NCI-H748 (cell line): Measurements from ENCODE around the gene SECTM1.
A peak's percentile ranks its signal among the peaks of the same experiment; 100 is the strongest.

Experiments used
- DNase-seq: peaks from one replicate; lab custom pipeline; 2025; ENCODE audit not compliant: unreplicated experiment; lab: John Stamatoyannopoulos, UW

The SECTM1 gene

GRCh38 chr17:82329683-82330321 lies 3.8 kb downstream of the SECTM1 start:
- DNase-seq: no peak

- no peak for DNase-seq
Measured at GRCh38 chr17:82328994-82329507, 4.5 kb downstream of the SECTM1 start.

- DNase-seq: no peak
Measured at GRCh38 chr17:82328141-82328993, 5.2 kb downstream of the SECTM1 start.

- DNase-seq: no peak
Measured at GRCh38 chr17:82327757-82328140, 5.8 kb downstream of the SECTM1 start.

GRCh38 chr17:82327289-82327688 lies 6.3 kb downstream of the SECTM1 start:
- DNase-seq: no peak

GRCh38 chr17:82325286-82326180 lies 8.0 kb downstream of the SECTM1 start:
- no peak for DNase-seq

GRCh38 chr17:82324566-82325285 lies 8.8 kb downstream of the SECTM1 start:
- no peak for DNase-seq

GRCh38 chr17:82323514-82324234 lies 9.9 kb downstream of the SECTM1 start:
- DNase-seq: no peak

GRCh38 chr17:82322526-82323453 lies 10.8 kb downstream of the SECTM1 start:
- DNase-seq: no peak

GRCh38 chr17:82321947-82322466 lies 11.6 kb downstream of the SECTM1 start:
- no peak for DNase-seq

- peak; percentile 58 for DNase-seq
Measured at GRCh38 chr17:82320956-82321927, 12.3 kb downstream of the SECTM1 start.

- no peak for DNase-seq
Measured at GRCh38 chr17:82320140-82320840, 13.3 kb downstream of the SECTM1 start.

GRCh38 chr17:82319619-82320062 lies 13.9 kb downstream of the SECTM1 start:
- no peak for DNase-seq

- no peak for DNase-seq
Measured at GRCh38 chr17:82318772-82319606, 14.6 kb downstream of the SECTM1 start.

- no peak for DNase-seq
Measured at GRCh38 chr17:82318169-82318498, 15.4 kb downstream of the SECTM1 start.
